ENCODE results near the gene ACOX3.
"Not testable (repeated sequence)": the region's sequence is repeated elsewhere in the genome, so short reads cannot be mapped to it uniquely, and the experiment has no call there.

ACOX3 gene

GRCh38 chr4:8370106-8370787, 70.3 kb downstream of the ACOX3 start:
- no peak for DNase-seq

DNA sequence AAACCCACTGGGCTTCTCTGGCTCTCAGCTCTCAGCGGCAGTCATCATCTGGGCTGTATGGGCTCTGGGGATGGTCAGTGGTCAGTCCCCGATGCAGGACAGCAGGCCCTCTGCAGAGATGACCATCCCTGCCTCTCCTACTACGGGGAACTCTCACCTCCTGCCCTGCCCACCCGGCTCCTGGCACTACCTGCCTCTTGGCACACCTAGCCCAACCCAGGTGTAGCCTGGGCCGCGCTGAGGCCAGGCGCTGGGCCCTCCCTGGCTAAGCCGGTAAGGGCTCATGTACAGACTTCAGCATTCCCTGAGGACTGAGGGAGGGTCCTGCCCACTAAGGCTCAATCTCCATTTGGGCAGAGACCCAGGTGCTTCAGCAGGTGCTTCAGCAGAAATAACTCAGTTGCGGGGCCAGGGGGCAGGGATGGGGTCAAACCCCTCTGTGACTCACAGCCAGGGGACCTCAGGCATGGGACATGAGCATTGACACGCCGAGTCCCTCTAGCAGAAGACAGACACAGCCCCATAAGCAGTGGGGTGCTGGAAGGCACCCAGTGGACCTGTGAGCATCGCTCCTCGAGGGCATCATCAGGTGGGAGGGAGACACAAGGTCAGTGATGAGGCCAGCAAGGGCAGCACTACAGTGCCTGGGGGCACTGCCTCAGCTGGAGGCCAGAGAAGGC, 71.0 kb downstream of the ACOX3 start:
- DNase-seq = no peak

- no peak for DNase-seq
Measured at GRCh38 chr4:8368998-8369397, 71.5 kb downstream of the ACOX3 start.

GRCh38 chr4:8368061-8368481, 72.5 kb downstream of the ACOX3 start:
- no peak for DNase-seq

- no peak for DNase-seq
Measured at GRCh38 chr4:8366601-8367000, 73.9 kb downstream of the ACOX3 start.

GRCh38 chr4:8365951-8366350, 74.6 kb downstream of the ACOX3 start:
- no peak for DNase-seq

- DNase-seq = no peak
Measured at GRCh38 chr4:8365353-8365752, 75.2 kb downstream of the ACOX3 start.

GRCh38 chr4:8364848-8365350, 75.6 kb downstream of the ACOX3 start:
- DNase-seq = no peak

DNA sequence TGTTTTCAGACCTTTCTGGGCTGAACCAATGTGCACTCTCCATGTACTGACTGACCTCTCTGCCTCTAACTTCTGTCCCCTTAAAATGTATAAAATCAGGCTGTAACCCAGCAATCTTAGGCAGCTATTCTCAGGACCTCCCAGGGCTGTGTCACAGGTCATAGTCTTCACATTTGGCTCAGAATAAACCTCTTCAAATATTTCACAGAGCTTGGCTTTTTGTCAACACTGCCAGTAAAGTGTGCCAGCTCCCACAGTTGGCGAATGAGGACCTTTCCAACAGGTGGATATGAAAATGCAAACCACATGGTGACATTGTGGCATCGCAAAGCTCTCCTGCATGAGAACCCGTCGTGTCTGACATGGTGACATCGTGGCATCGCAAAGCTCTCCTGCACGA, 76.4 kb downstream of the ACOX3 start:
- DNase-seq = no peak

- DNase-seq = no peak
Measured at GRCh38 chr4:8362483-8362882, 78.0 kb downstream of the ACOX3 start.

DNA sequence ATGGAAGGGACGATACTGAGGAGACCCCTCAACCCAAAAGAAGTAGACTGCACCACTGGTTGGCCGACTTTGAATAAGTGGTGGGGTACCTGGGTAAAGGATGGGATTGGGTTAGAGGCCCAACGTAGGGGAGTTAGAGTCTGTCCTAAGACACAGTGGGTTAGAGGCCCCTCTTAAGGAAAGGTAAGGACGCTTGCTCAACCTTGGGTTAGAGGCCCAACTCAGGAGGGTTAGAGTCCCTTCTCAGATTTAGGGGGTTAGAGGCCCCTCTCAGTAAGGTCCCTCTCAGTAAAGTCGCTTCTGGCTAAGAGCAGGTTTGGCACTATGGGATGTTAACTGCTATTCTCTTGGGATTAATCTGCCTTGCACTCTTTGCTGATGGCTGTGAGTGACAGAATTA, 81.3 kb downstream of the ACOX3 start:
- DNase-seq = no peak

DNA sequence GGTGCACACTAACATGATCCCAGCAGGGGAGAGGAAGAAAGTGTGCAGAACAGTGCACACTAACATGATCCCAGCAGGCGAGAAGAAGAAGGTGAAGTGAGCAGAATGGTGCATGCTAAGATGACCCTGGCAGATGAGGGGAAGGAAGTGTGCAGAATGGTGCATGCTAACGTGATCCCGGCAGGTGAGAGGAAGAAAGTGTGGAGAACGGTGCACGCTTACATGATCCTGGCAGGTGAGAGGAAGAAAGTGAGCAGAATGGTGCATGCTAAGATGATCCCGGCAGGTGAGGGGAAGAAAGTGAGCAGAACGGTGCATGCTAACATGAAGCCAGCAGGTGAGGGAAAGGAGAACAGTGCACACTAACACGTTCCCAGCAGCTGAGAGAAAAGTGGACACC, 83.7 kb downstream of the ACOX3 start:
- DNase-seq = no peak

DNA sequence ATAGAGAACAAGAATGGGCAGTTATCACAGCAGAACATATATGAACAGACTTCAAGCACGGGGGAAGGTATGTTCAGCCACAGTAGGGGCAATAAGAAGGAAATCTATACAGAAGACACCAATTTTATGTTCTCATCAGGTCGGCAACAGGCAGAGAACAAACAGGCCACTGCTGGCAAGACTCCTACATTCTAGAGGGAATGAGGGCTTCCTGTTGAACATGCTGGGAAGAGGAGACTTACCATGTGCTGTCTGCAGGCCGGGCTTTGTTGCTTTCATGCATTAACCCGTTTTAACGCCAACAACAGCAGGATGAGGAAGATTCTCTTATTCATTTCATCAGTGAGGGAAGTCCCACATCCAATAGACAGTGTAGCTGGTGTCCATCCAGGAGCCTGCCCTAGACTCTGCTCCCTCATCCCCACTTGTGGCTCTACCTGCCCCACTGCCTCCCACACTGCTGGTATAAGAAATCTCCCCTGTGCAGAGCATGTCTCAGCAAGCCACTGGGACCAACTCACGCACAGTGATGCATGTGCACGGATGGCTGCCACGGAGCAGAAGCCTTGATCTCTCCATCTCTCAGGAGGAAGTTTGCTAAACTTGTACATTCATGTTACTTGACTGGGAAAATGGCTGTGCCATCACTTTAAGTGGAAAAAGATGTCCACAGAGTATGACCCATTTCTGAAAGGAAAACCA, 84.5 kb downstream of the ACOX3 start:
- DNase-seq = no peak

- no peak for DNase-seq
Measured at GRCh38 chr4:8355306-8355705, 85.2 kb downstream of the ACOX3 start.

DNA sequence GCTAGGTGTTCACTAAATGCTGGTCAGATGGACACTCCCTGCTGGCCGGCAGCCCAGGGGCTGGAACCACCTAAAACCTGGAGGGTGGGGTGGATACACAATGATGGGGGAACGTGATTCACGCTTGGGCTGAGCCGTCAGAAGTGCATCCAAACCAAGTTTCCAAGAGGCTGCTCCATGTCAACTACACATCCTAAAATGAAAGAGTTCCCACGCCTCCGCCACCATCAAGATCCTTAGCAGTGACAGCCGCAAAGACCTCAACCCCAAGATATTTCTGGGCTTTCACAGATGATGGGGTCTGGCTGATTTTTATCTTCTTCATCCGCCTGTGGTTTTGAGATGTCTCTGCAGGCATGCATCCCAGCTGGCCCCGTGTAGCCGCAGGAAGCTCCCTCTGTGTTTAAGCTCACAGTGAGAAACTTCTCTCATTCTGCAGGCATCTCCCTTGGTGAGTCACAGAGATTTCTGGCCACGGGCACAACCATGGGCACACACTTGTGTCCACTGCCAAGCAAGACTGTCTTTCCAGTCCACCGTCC, 86.5 kb downstream of the ACOX3 start:
- DNase-seq = no peak

DNA sequence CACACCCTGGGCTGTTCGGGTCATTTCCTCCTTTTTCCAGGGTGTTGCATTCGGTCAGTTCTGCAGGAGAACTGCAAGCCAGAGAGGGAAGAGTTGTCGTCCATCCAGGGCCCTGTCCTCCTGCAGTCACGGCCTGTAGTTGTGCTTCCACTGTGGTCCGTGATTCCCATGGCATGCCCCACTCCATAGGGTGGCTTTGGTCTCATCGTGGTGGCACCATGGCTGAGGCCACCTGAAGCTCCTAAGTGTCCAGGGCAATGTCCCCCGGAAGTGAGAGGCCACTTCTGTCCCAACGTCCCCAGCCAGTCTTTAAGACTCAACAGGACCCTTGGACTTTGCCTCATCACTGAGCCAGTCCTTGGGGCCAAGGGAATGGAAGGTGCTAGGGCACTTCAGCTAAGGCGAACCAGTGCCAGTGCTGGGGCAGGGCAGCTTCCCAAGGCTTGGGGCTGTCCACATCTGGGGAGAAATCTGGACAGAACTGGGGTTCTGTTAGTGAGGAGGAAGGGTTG, 87.3 kb downstream of the ACOX3 start:
- no peak for DNase-seq

GRCh38 chr4:8352368-8353157, 88.0 kb downstream of the ACOX3 start:
- no peak for DNase-seq

DNA sequence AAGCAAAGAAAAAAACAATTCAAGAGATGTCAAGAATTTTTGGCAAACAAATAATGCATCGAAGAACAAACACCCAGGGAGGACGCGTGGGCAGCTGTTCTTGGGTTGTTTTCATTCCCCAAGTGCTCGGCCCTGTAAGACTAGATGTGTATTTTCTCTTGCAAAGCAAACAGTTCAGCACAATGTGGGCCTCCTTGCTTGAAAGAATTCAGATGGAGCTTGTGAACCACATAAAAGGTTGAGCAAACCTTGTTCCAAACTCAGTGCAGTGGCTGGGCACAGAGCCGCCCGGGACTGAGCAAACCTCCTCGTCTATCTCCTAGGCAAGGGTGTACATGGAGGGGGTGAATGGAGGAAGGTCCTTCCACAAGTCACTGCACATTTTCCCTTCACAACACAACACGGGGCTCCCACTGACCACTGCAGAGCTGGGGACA, 88.6 kb downstream of the ACOX3 start:
- DNase-seq = no peak

DNA sequence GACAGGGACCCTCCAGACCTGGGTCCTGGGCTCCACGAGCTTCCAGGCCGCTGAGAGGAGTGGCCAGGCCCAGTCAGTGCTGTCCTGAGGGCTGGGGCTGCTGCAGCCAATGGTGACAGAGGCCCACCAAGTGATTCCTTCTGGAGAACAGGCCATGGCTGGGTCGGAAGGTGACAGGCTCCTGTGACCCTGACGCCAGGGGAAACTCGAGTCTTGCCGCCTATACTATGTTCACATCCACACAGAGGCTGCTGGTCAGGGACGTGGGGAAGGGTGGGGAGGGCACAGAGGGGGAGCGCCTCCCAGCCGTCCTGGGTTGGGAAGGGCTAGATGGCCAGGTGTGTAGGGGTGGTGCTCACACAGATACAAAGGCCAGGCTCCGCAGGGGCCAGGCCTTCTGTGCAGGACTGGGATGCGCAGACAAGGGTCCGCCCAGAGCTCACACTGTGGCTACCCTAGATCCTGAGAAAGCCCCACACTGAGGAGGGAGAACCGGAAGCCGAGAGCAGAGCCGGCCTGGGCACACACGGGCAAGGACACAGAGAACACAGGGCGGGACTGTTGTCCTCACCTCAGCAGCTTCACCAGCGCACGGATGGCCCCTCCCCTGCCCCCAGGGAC, 89.6 kb downstream of the ACOX3 start:
- no peak for DNase-seq

DNA sequence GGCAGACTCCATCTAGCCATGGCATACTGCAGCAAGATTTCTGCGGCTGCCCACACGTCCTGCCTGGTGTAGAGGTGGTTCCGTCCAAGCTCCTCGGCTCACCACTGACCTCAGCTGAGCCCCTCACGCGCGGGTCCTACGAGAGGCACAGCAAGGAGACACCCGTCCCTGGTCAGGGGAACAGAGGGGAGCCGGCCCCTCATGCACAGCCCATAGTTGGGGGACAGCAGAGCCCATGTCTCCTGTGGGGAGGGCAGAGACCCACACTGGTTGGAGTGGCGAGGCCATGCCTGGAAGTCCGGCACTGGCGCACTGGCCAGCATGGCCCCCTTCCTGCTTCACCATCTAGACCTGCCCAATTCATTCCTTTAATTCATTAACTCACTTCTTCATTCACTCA, 90.2 kb downstream of the ACOX3 start:
- no peak for DNase-seq

GRCh38 chr4:8349664-8350236, 90.8 kb downstream of the ACOX3 start:
- no peak for DNase-seq

GRCh38 chr4:8349236-8349635, 91.3 kb downstream of the ACOX3 start:
- DNase-seq = not testable (repeated sequence)

All from NCI-H2171 treated with DMSO at 0.1 percent for 48 hours (cell line).